Right lobe of liver (tissue), 4 donors: ENCODE measurements around the gene RASSF1.

Experiments
- CTCF ChIP-seq, 4 donors: fragments of 200-600 bp in 3 of 4; fragments of 450-650 bp in 1 of 4; IDR thresholded peaks; one replicate each; pipeline versions ENCODE4 v1.5.1 to v1.8.0; 2016 to 2022; ENCODE audit warnings: antibody characterized with exemption in 4 of 4, mild to moderate bottlenecking in 2 of 4
- POLR2A ChIP-seq: fragments of 450-650 bp; IDR thresholded peaks from one replicate; pipeline ENCODE4 v1.6.1; 2017; ENCODE audit warnings: antibody characterized with exemption, mild to moderate bottlenecking
- donor health status: DM: no; HTN: no; CAD: no.
- donor health status: DM: no; HTN: no; CAD: no.
- donor health status: DM: no; HTN: yes; CAD: no.

- TF ChIP-seq POLR2A = no peak
- no peak for TF ChIP-seq CTCF (IDR thresholded peaks at IDR 0.05)
These were observed 32.8 kb upstream of the RASSF1 start for GRCh38 chr3:50373146-50374051.
